MM.1S (cell line): ENCODE measurements around the gene MTG1.

Experiments
- DNase-seq: peaks from one replicate; pipeline ENCODE4 v3.0.0-alpha.2; 2015
- H2AFZ ChIP-seq: fragments of 300-600 bp; sonication (generic); 2 replicates; pipeline ENCODE4 v1.6.0; 2016; ENCODE audit warnings: antibody characterized with exemption, low read length
- H3F3A ChIP-seq: fragments of 300-600 bp; sonication (generic); 2 replicates; pipeline ENCODE4 v1.6.1; 2016; ENCODE audit warnings: mild to moderate bottlenecking, antibody characterized with exemption, low read length, moderate library complexity, mixed read lengths; ENCODE audit not compliant: insufficient read depth
- H3K27ac ChIP-seq: fragments of 300-600 bp; sonication (generic); 2 replicates; pipeline ENCODE4 v1.5.1; 2016; ENCODE audit warnings: mild to moderate bottlenecking, low read length
- H3K27me3 ChIP-seq: fragments of 300-600 bp; sonication (generic); replicated peaks from 2 replicates; pipeline ENCODE4 v1.6.0; 2016; ENCODE audit warnings: low read length; ENCODE audit not compliant: insufficient read depth
- H3K36me3 ChIP-seq: fragments of 300-600 bp; sonication (generic); replicated peaks from 2 replicates; pipeline ENCODE4 v1.6.1; 2016; ENCODE audit warnings: mild to moderate bottlenecking, low read length, mixed read lengths; ENCODE audit not compliant: insufficient read depth
- H3K4me1 ChIP-seq: fragments of 300-600 bp; sonication (generic); 2 replicates; pipeline ENCODE4 v1.6.1; 2016; ENCODE audit warnings: low read length, mixed read lengths
- H3K4me2 ChIP-seq: fragments of 300-600 bp; sonication (generic); 2 replicates; pipeline ENCODE4 v1.6.0; 2016; ENCODE audit warnings: low read depth, low read length
- H3K4me3 ChIP-seq: fragments of 300-600 bp; sonication (generic); 2 replicates; pipeline ENCODE4 v1.5.1; 2016; ENCODE audit warnings: low read length, mixed read lengths
- H3K79me2 ChIP-seq: fragments of 300-600 bp; sonication (generic); 2 replicates; pipeline ENCODE4 v1.6.1; 2016; ENCODE audit warnings: mixed run types, low read length, mixed read lengths
- H3K9ac ChIP-seq: fragments of 300-600 bp; sonication (generic); 2 replicates; pipeline ENCODE4 v1.6.1; 2016; ENCODE audit warnings: low read length, mixed read lengths
- H3K9me2 ChIP-seq: fragments of 300-600 bp; sonication (generic); replicated peaks from 2 replicates; pipeline ENCODE4 v1.6.1; 2016; ENCODE audit warnings: mild to moderate bottlenecking, low read length, mixed read lengths; ENCODE audit not compliant: insufficient read depth
- H3K9me3 ChIP-seq: fragments of 300-600 bp; sonication (generic); replicated peaks from 2 replicates; pipeline ENCODE4 v1.6.1; 2016; ENCODE audit warnings: mild to moderate bottlenecking, low read length, mixed read lengths; ENCODE audit not compliant: insufficient read depth
- H4K20me1 ChIP-seq: fragments of 300-600 bp; sonication (generic); 2 replicates; pipeline ENCODE4 v1.6.1; 2016; ENCODE audit warnings: mild to moderate bottlenecking, low read length, moderate library complexity, mixed read lengths; ENCODE audit not compliant: insufficient read depth
- EZH2 ChIP-seq: fragments of 300-600 bp; sonication (generic); optimal IDR thresholded peaks from 2 replicates; pipeline ENCODE3; 2017; ENCODE audit warnings: low read depth, mild to moderate bottlenecking, antibody characterized with exemption, low read length, mixed read lengths
- EZH2phosphoT487 ChIP-seq: fragments of 300-600 bp; sonication (generic); IDR thresholded peaks from 2 replicates; pipeline ENCODE4 v1.6.1; 2018; ENCODE audit warnings: antibody characterized with exemption, low read length
- TF ChIP-seq, protein P1 (sequence below): fragments of 300-600 bp; sonication (generic); IDR thresholded peaks from 2 replicates; pipeline ENCODE4 v1.5.1; 2016; ENCODE audit warnings: antibody characterized with exemption, low read length, mixed read lengths

MTG1 gene

DNA sequence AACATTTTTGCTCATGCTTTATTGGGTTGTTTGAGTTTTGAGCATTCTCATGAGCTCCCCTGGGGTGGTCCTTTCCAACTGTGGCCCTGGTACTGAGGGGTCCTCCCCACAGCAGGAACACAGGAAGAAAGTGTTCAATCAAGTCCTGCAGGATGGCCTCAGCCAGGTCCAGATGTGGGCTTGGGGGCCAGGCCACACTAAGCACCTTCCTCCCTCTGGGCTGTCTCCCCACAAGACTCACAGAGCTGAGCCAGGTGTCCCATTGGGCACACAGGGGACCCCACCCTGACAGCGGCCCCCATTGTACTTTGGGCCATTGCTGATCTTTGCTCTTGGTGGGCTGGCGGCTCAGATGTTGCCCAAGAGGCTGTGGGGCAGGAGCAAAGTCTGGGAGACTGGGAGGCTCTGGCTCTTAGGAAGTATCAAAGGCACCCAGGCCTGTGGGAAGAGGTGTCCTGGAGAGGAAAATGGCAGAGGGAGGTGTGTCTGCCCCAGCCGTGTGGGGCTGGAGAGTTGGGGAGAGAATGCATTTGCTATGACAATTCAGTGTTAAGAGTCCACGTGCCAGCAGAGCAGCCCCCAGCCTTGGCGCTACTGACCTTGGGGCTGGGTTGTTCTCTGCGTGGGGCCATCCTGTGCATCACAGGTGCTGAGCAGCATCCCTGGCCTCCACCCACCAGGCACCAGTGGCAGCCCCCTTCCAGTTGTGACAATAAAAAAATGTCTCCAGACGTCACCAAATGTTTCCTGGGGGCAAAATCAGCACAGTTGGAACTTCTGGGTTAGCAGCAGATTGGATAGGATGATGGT, 77.5 kb downstream of the MTG1 start:
- H4K20me1 ChIP-seq, result no peaks in the 10 kb centered on the region
- H2AFZ ChIP-seq, result no peak overlapping the region
- H3K4me2 ChIP-seq, result no peak overlapping the region
- H3K27ac ChIP-seq, result no peak overlapping the region
- H3K9me3 ChIP-seq, result no peaks in the 10 kb centered on the region
- H3K9ac ChIP-seq, result no peak overlapping the region
- no peaks in the 10 kb centered on the region for H3K4me1 ChIP-seq
- no peak overlapping the region for H3K4me3 ChIP-seq
- H3K27me3 ChIP-seq, result no peaks in the 10 kb centered on the region
- no peaks in the 10 kb centered on the region for H3F3A ChIP-seq
- TF ChIP-seq EZH2 (no peak), EZH2phosphoT487 (no peak)
- TF ChIP-seq, protein P1, sequence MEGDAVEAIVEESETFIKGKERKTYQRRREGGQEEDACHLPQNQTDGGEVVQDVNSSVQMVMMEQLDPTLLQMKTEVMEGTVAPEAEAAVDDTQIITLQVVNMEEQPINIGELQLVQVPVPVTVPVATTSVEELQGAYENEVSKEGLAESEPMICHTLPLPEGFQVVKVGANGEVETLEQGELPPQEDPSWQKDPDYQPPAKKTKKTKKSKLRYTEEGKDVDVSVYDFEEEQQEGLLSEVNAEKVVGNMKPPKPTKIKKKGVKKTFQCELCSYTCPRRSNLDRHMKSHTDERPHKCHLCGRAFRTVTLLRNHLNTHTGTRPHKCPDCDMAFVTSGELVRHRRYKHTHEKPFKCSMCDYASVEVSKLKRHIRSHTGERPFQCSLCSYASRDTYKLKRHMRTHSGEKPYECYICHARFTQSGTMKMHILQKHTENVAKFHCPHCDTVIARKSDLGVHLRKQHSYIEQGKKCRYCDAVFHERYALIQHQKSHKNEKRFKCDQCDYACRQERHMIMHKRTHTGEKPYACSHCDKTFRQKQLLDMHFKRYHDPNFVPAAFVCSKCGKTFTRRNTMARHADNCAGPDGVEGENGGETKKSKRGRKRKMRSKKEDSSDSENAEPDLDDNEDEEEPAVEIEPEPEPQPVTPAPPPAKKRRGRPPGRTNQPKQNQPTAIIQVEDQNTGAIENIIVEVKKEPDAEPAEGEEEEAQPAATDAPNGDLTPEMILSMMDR, result no peak
- DNase-seq, result no peak
- H3K9me2 ChIP-seq, result no peaks in the 10 kb centered on the region
- H3K36me3 ChIP-seq, result no peaks in the 10 kb centered on the region
- no peaks in the 10 kb centered on the region for H3K79me2 ChIP-seq
